PC-3 (cell line): Measurements from ENCODE around the gene CDC37L1. TPM values are rescaled to one million over a fixed set of nuclear protein-coding genes. Genes with fewer than 3 reads are reported as not detected.
"Not testable (repeated sequence)": the region's sequence is repeated elsewhere in the genome, so short reads cannot be mapped to it uniquely, and the experiment has no call there.

ENCODE experiments used
- ATAC-seq: fragments of 200-7000 bp; cut with Tn5 transposase; 2 replicates; pipeline ENCODE4 v1.9.1; 2020; ENCODE audit warnings: mild to moderate bottlenecking, moderate library complexity
- BruUV-seq: library from RNA; stranded (reverse); fragments of 400-500 nt; replicated peaks from 2 replicates; lab custom pipeline; 2021; lab: Mats Ljungman, UMichigan
- CTCF ChIA-PET: fragments of 300-600 bp; sonication (Branson Sonifier 250); formaldehyde crosslinking; loops from one replicate; lab custom pipeline; 2022; ENCODE audit warnings: antibody characterized with exemption; lab: Charles Lee
- POLR2A ChIA-PET: fragments of 300-600 bp; sonication (Branson Sonifier 250); formaldehyde crosslinking; loops from one replicate; lab custom pipeline; 2022; ENCODE audit warnings: antibody characterized with exemption; ENCODE audit not compliant: unreplicated experiment; lab: Charles Lee
- DNase-seq: peaks from one replicate; pipeline ENCODE4 v3.0.0-alpha.2; 2015
- H2AFZ ChIP-seq: fragments of 300-600 bp; sonication (generic); 2 replicates; pipeline ENCODE4 v1.6.0; 2016; ENCODE audit warnings: antibody characterized with exemption, low read length
- H3F3A ChIP-seq: fragments of 300-600 bp; sonication (generic); one replicate; pipeline ENCODE4 v1.6.0; 2017; ENCODE audit warnings: antibody characterized with exemption, low read length, control low read depth, mild to moderate bottlenecking; ENCODE audit not compliant: unreplicated experiment
- H3K27ac ChIP-seq: fragments of 300-600 bp; sonication (generic); 2 replicates; pipeline ENCODE4 v1.5.1; 2016; ENCODE audit warnings: mild to moderate bottlenecking, low read length
- H3K27me3 ChIP-seq: fragments of 300-600 bp; sonication (generic); 2 replicates; pipeline ENCODE4 v1.6.1; 2016; ENCODE audit warnings: low read length, mixed read lengths
- H3K36me3 ChIP-seq: fragments of 300-600 bp; sonication (generic); 2 replicates; pipeline ENCODE4 v1.6.1; 2016; ENCODE audit warnings: low read depth, mixed run types, low read length, mixed read lengths
- H3K4me1 ChIP-seq: fragments of 300-600 bp; sonication (generic); 2 replicates; pipeline ENCODE4 v1.5.1; 2016; ENCODE audit warnings: low read length; ENCODE audit not compliant: insufficient read depth
- H3K4me2 ChIP-seq: fragments of 300-600 bp; sonication (generic); 2 replicates; pipeline ENCODE4 v1.6.0; 2016; ENCODE audit warnings: low read length
- H3K4me3 ChIP-seq: fragments of 300-600 bp; sonication (generic); 2 replicates; pipeline ENCODE4 v1.5.1; 2016; ENCODE audit warnings: mild to moderate bottlenecking, low read length, mixed read lengths
- H3K79me2 ChIP-seq: fragments of 300-600 bp; sonication (generic); 2 replicates; pipeline ENCODE4 v1.6.1; 2017; ENCODE audit warnings: low read length, mixed read lengths
- H3K9ac ChIP-seq: fragments of 300-600 bp; sonication (generic); 2 replicates; pipeline ENCODE4 v1.6.0; 2016; ENCODE audit warnings: mild to moderate bottlenecking, low read length
- H3K9me2 ChIP-seq: fragments of 300-600 bp; sonication (generic); replicated peaks from 2 replicates; pipeline ENCODE4 v1.6.1; 2016; ENCODE audit warnings: mixed run types, low read length, mixed read lengths
- H3K9me3 ChIP-seq: fragments of 300-600 bp; sonication (generic); 2 replicates; pipeline ENCODE4 v1.6.1; 2016; ENCODE audit warnings: low read length, mixed read lengths
- H4K20me1 ChIP-seq: fragments of 300-600 bp; sonication (generic); 2 replicates; pipeline ENCODE4 v1.6.1; 2016; ENCODE audit warnings: low read length, mixed read lengths
- EZH2 ChIP-seq: fragments of 300-600 bp; sonication (generic); IDR thresholded peaks from one replicate; pipeline ENCODE4 v1.6.1; 2017; ENCODE audit warnings: antibody characterized with exemption, mild to moderate bottlenecking, low read length; ENCODE audit not compliant: unreplicated experiment
- EZH2phosphoT487 ChIP-seq: fragments of 300-600 bp; sonication (generic); IDR thresholded peaks from 2 replicates; pipeline ENCODE4 v1.6.1; 2018; ENCODE audit warnings: mild to moderate bottlenecking, antibody characterized with exemption, low read length, borderline replicate concordance
- intact Hi-C: fragments of 100-400 bp; cut with micrococcal nuclease; formaldehyde crosslinking; loops from 2 replicates; pipeline ENCODE4 v1.9.0; 2023
- total RNA-seq: library from RNA; depleted of rRNA; stranded (reverse); fragments of >200 nt; gene quantifications from 2 replicates; pipeline ENCODE4 v1.2.3, GENCODE V29; 2014
- TF ChIP-seq, protein P1 (sequence below): fragments of 300-600 bp; sonication (generic); conservative IDR thresholded peaks from 2 replicates; pipeline ENCODE4 v1.5.1; 2017; ENCODE audit warnings: antibody characterized with exemption, low read depth, mild to moderate bottlenecking, low read length

CDC37L1 gene
- total RNA-seq, 1 experiment from 2014 or later: 5.1 TPM

DNA sequence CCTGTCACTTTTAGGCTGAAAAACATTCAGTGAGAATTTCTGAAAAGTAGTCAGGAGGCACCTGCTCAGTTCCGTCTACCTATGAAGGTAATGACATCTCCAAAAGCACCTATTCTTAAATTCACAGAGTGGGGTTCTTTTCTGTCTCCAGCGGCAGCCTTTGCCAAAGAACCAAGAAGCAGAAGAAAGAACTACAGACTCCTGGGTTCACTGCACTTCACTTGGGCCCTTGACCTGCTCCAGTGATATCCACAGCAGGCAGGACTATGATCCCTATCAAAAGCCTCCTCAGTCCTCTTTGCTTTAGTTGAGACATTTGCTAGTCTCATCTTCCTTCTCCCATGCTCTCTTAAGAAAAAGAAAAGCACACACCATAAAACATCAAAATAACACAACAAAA, 37.0 kb upstream of the CDC37L1 start:
- no peak for ATAC-seq
- ChIA-PET CTCF (no interaction called here), POLR2A (no interaction called here)

DNA sequence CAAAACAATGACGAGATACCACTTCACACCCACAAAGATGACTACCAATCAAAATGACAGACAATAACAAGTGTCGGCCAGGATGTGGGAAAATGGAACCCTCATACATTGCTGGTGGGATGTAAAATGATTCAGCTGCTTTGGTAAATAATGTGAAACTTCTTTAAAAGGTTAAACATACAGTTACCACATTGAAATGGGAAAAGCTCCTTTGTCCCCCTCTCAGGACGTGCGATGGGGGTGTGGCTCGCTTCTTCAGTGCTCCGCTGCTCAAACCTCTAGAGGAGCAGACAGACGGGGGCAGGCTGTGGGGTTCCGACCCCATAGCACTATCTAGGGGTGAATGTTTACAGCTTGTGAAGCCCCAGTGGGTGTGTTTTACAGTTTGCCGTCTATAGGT, 25.3 kb upstream of the CDC37L1 start:
- POLR2A ChIA-PET: no interaction called here

More for the DNA sequence above, 37.0 kb upstream of the CDC37L1 start:
- Histone ChIP-seq H3K4me3 (no peak overlapping the region), H4K20me1 (no peaks in the 10 kb centered on the region), H3K9me3 (no peaks in the 10 kb centered on the region), H3K79me2 (no peaks in the 10 kb centered on the region), H2AFZ (no peak overlapping the region), H3K4me2 (no peak overlapping the region), H3K9me2 (no peaks in the 10 kb centered on the region), H3K36me3 (no peaks in the 10 kb centered on the region), H3K27me3 (no peaks in the 10 kb centered on the region), H3K9ac (no peak overlapping the region), H3K27ac (no peak overlapping the region), H3F3A (no peaks in the 10 kb centered on the region), H3K4me1 (no peaks in the 10 kb centered on the region)
- TF ChIP-seq EZH2phosphoT487: no peak
- TF ChIP-seq EZH2: no peak
- TF ChIP-seq, protein P1, sequence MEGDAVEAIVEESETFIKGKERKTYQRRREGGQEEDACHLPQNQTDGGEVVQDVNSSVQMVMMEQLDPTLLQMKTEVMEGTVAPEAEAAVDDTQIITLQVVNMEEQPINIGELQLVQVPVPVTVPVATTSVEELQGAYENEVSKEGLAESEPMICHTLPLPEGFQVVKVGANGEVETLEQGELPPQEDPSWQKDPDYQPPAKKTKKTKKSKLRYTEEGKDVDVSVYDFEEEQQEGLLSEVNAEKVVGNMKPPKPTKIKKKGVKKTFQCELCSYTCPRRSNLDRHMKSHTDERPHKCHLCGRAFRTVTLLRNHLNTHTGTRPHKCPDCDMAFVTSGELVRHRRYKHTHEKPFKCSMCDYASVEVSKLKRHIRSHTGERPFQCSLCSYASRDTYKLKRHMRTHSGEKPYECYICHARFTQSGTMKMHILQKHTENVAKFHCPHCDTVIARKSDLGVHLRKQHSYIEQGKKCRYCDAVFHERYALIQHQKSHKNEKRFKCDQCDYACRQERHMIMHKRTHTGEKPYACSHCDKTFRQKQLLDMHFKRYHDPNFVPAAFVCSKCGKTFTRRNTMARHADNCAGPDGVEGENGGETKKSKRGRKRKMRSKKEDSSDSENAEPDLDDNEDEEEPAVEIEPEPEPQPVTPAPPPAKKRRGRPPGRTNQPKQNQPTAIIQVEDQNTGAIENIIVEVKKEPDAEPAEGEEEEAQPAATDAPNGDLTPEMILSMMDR: no peak
- BruUV-seq: no TSS peak
- intact Hi-C loops: no loop called here
- no peak for DNase-seq

DNA sequence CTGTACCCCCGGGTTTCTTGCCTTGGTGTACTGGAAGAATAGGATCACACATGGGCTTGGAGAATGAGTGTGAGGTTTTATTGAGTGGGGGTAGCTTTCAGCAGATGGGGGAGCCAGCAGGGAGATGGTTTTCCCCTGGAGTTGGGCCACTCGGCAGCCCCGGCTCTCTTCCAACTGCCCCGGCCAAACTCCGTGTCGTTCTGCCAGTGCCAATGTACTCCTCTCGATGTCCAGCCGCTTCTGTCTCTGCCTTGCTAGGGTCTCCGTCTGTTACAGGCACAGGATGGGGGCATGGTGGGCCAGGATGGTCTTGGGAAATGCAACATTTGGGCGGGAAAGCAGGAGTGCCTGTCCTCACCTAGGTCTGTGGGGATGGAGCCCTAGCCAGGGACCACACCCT, 24.8 kb upstream of the CDC37L1 start:
- CTCF ChIA-PET: no interaction called here
- POLR2A ChIA-PET: no interaction called here
- no peak for DNase-seq

More for the DNA sequence above, 25.3 kb upstream of the CDC37L1 start:
- no peaks in the 10 kb centered on the region for H3K27me3 ChIP-seq
- intact Hi-C loops: no loop called here
- no peak overlapping the region for H3K4me2 ChIP-seq
- no TSS peak for BruUV-seq
- no peak overlapping the region for H3K27ac ChIP-seq
- no peaks in the 10 kb centered on the region for H3K79me2 ChIP-seq
- no peak overlapping the region for H2AFZ ChIP-seq
- CTCF ChIA-PET: no interaction called here
- H3K36me3 ChIP-seq: no peaks in the 10 kb centered on the region
- DNase-seq: no peak
- no peak overlapping the region for H3K9ac ChIP-seq
- no peaks in the 10 kb centered on the region for H3K9me3 ChIP-seq
- TF ChIP-seq EZH2phosphoT487 (no peak), EZH2 (no peak)
- TF ChIP-seq, protein P1: no peak
- no peaks in the 10 kb centered on the region for H3K9me2 ChIP-seq
- no peak overlapping the region for H3K4me3 ChIP-seq
- H4K20me1 ChIP-seq: no peaks in the 10 kb centered on the region
- H3F3A ChIP-seq: no peaks in the 10 kb centered on the region
- no peak for ATAC-seq
- H3K4me1 ChIP-seq: peaks cover 7% of the 10 kb centered on the region; the same call in 1 of the 2 replicates

DNA sequence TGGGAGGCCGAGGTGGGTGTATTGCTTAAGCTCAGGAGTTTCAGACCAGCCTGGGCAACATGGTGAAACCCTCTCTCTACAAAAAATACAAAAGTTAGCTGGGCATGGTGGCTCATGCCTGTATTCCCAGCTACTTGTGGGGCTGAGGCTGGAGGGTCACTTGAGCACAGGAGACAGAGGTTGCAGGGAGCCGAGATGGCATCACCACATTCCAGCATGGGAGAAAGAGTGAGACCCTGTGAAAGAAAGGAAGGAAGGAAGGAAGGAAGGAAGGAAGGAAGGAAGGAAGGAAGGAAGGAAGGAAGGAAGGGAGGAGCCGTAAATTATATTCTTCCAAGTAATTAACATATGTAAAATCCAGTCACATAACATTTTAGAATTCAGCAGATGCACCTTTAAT, 23.2 kb upstream of the CDC37L1 start:
- POLR2A ChIA-PET, CTCF ChIA-PET, H3K27ac ChIP-seq, BruUV-seq, H2AFZ ChIP-seq, intact Hi-C loops, H3K4me2 ChIP-seq, H3K4me3 ChIP-seq, H3K4me1 ChIP-seq, DNase-seq, H3K9ac ChIP-seq, H3K36me3 ChIP-seq, H3F3A ChIP-seq, ATAC-seq, H3K27me3 ChIP-seq, H3K9me3 ChIP-seq, H3K9me2 ChIP-seq, H3K79me2 ChIP-seq, H4K20me1 ChIP-seq: not testable (repeated sequence)

More for the DNA sequence above, 24.8 kb upstream of the CDC37L1 start:
- H3K4me2 ChIP-seq: no peak overlapping the region
- H3K27ac ChIP-seq: no peak overlapping the region
- H2AFZ ChIP-seq: no peak overlapping the region
- peaks cover 7% of the 10 kb centered on the region; the same call in 1 of the 2 replicates for H3K4me1 ChIP-seq
- no peaks in the 10 kb centered on the region for H3K27me3 ChIP-seq
- intact Hi-C loops: no loop called here
- ATAC-seq: no peak
- no peaks in the 10 kb centered on the region for H3K79me2 ChIP-seq
- H3K9me3 ChIP-seq: no peaks in the 10 kb centered on the region
- H3K9ac ChIP-seq: no peak overlapping the region
- BruUV-seq: no TSS peak
- H3K9me2 ChIP-seq: no peaks in the 10 kb centered on the region
- no peak overlapping the region for H3K4me3 ChIP-seq
- TF ChIP-seq EZH2phosphoT487: no peak
- no peaks in the 10 kb centered on the region for H4K20me1 ChIP-seq
- H3K36me3 ChIP-seq: no peaks in the 10 kb centered on the region
- no peaks in the 10 kb centered on the region for H3F3A ChIP-seq
